Activated CD8-positive, alpha-beta memory T cell treated with anti-CD3 and anti-CD28 coated beads, Interleukin-2, amount 10 ng/mL, durations not matched to agents 7 days and 5 days (primary cell): Measurements from ENCODE around the gene FBXL17. TPM values are rescaled to one million over a fixed set of nuclear protein-coding genes. Genes with fewer than 3 reads are reported as not detected.

Source experiments
- ATAC-seq: fragments of 150-1000 bp; cut with Tn5 transposase; one replicate; pipeline ENCODE4 v1.10.0; 2021; ENCODE audit warnings: moderate library complexity
- CTCF ChIA-PET: fragments of 350-600 bp; sonication (Branson Sonifier 250); formaldehyde crosslinking; loops from one replicate; lab custom pipeline; 2021; ENCODE audit warnings: antibody characterized with exemption; lab: Charles Lee
- DNase-seq: peaks from one replicate; pipeline ENCODE4 v3.0.0-alpha.2; 2020
- H3K27ac Mint-ChIP-seq: one replicate; pipeline ENCODE4 v1.8.0; 2021; ENCODE audit warnings: mild to moderate bottlenecking, mixed read lengths
- H3K27me3 Mint-ChIP-seq: one replicate; pipeline ENCODE4 v1.8.0; 2021; ENCODE audit warnings: mixed read lengths
- H3K36me3 Mint-ChIP-seq: one replicate; pipeline ENCODE4 v1.8.0; 2021; ENCODE audit warnings: mild to moderate bottlenecking, mixed read lengths
- H3K4me1 Mint-ChIP-seq: one replicate; pipeline ENCODE4 v1.8.0; 2021; ENCODE audit warnings: mixed read lengths
- H3K4me3 Mint-ChIP-seq: one replicate; pipeline ENCODE4 v1.8.0; 2021; ENCODE audit warnings: mild to moderate bottlenecking, moderate library complexity, mixed read lengths
- H3K9me3 Mint-ChIP-seq: one replicate; pipeline ENCODE4 v1.8.0; 2022; ENCODE audit warnings: low read depth, mixed read lengths
- total RNA-seq, 2 experiments: library from RNA; stranded (reverse); gene quantifications; one replicate each; pipeline ENCODE4 v1.2.3, GENCODE V29; 2021

Gene FBXL17
- total RNA-seq, 2 experiments from 2014 or later, result 6.6 to 10.9 TPM

DNA sequence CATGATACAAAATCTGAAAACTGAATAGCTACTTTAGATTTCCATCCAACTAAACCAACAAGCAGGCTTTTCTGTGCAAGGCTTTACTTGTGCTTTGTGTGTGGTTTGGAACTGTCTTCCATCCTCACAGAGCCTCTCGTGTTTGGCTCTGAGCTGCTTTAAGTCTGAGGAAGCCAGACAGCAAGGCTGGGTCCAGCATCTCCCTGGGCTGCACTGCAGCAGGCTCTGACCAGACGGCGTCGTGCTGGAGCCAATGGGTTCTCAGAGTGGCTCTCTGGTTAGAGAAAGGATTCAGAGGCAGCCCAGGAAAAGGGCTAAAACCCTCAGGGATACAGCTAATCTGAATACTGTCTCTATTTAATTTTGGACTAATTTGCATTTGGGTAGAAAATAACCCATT lies 503.2 kb downstream of the FBXL17 start:
- ATAC-seq (no peak), DNase-seq (no peak)
- Mint-ChIP-seq H3K4me3 (no peak overlapping the region), H3K27ac (no peak overlapping the region), H3K9me3 (no peaks in the 10 kb centered on the region), H3K27me3 (no peaks in the 10 kb centered on the region), H3K36me3 (no peaks in the 10 kb centered on the region), H3K4me1 (no peaks in the 10 kb centered on the region)
- CTCF ChIA-PET, result no interaction called here

- H3K27me3 Mint-ChIP-seq, result no peaks in the 10 kb centered on the region
- no peak overlapping the region for H3K4me3 Mint-ChIP-seq
- H3K27ac Mint-ChIP-seq, result no peak overlapping the region
- no peaks in the 10 kb centered on the region for H3K9me3 Mint-ChIP-seq
- DNase-seq (no peak), ATAC-seq (no peak)
- CTCF ChIA-PET, result no interaction called here
- no peaks in the 10 kb centered on the region for H3K36me3 Mint-ChIP-seq
- H3K4me1 Mint-ChIP-seq, result no peaks in the 10 kb centered on the region
These were observed 505.0 kb downstream of the FBXL17 start for GRCh38 chr5:107876906-107877305.

DNA sequence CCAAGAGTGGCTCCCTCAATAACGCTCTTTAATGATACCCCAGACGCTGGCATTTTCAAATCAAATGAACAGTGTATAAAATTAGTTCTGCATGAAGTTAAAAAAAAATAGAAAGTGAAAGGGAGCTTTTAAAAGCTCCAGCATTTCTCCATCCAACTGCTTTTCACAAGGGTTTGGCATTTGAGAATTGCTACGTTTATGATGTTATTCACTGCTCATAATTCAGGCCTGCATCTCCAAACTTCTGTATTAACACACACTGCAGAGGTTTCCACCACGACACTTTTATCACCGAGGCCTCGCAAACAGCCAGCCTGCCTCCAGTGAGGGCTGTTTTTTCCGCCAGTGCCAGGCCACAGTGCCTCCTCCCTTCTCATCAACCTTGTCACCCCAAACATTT lies 505.6 kb downstream of the FBXL17 start:
- Mint-ChIP-seq H3K4me1 (no peaks in the 10 kb centered on the region), H3K36me3 (no peaks in the 10 kb centered on the region), H3K9me3 (no peaks in the 10 kb centered on the region), H3K4me3 (no peak overlapping the region), H3K27ac (no peak overlapping the region), H3K27me3 (no peaks in the 10 kb centered on the region)
- ATAC-seq (no peak), DNase-seq (no peak)
- CTCF ChIA-PET, result no interaction called here

GRCh38 chr5:107875833-107876232 lies 506.1 kb downstream of the FBXL17 start:
- H3K27ac Mint-ChIP-seq, result no peak overlapping the region
- H3K27me3 Mint-ChIP-seq, result no peaks in the 10 kb centered on the region
- no peaks in the 10 kb centered on the region for H3K4me1 Mint-ChIP-seq
- no peaks in the 10 kb centered on the region for H3K36me3 Mint-ChIP-seq
- no peak for ATAC-seq
- no peaks in the 10 kb centered on the region for H3K9me3 Mint-ChIP-seq
- no peak overlapping the region for H3K4me3 Mint-ChIP-seq
- CTCF ChIA-PET, result no interaction called here
- DNase-seq, result no peak

- no peak overlapping the region for H3K27ac Mint-ChIP-seq
- DNase-seq (no peak), ATAC-seq (no peak)
- no peaks in the 10 kb centered on the region for H3K36me3 Mint-ChIP-seq
- no peak overlapping the region for H3K4me3 Mint-ChIP-seq
- CTCF ChIA-PET, result no interaction called here
- H3K4me1 Mint-ChIP-seq, result no peaks in the 10 kb centered on the region
- H3K9me3 Mint-ChIP-seq, result no peaks in the 10 kb centered on the region
- no peaks in the 10 kb centered on the region for H3K27me3 Mint-ChIP-seq
These were observed 507.1 kb downstream of the FBXL17 start for GRCh38 chr5:107874795-107875194.

GRCh38 chr5:107873877-107874276 lies 508.0 kb downstream of the FBXL17 start:
- no peaks in the 10 kb centered on the region for H3K4me1 Mint-ChIP-seq
- H3K27ac Mint-ChIP-seq, result no peak overlapping the region
- H3K36me3 Mint-ChIP-seq, result no peaks in the 10 kb centered on the region
- H3K27me3 Mint-ChIP-seq, result no peaks in the 10 kb centered on the region
- H3K9me3 Mint-ChIP-seq, result no peaks in the 10 kb centered on the region
- no peak overlapping the region for H3K4me3 Mint-ChIP-seq
- no peak for ATAC-seq
- DNase-seq, result no peak
- CTCF ChIA-PET, result no interaction called here

GRCh38 chr5:107871023-107871422 lies 510.9 kb downstream of the FBXL17 start:
- CTCF ChIA-PET, result no interaction called here
- no peaks in the 10 kb centered on the region for H3K9me3 Mint-ChIP-seq
- no peak for ATAC-seq

GRCh38 chr5:107869438-107870115 lies 512.3 kb downstream of the FBXL17 start:
- no peaks in the 10 kb centered on the region for H3K27me3 Mint-ChIP-seq

More at GRCh38 chr5:107871023-107871422, 510.9 kb downstream of the FBXL17 start:
- no peaks in the 10 kb centered on the region for H3K4me1 Mint-ChIP-seq
- no peaks in the 10 kb centered on the region for H3K36me3 Mint-ChIP-seq
- DNase-seq, result no peak
- no peak overlapping the region for H3K27ac Mint-ChIP-seq
- no peaks in the 10 kb centered on the region for H3K27me3 Mint-ChIP-seq
- H3K4me3 Mint-ChIP-seq, result no peak overlapping the region

GRCh38 chr5:107868650-107869409 lies 513.1 kb downstream of the FBXL17 start:
- Mint-ChIP-seq H3K36me3 (no peaks in the 10 kb centered on the region), H3K27me3 (no peaks in the 10 kb centered on the region), H3K4me3 (no peak overlapping the region), H3K27ac (no peak overlapping the region), H3K4me1 (no peaks in the 10 kb centered on the region), H3K9me3 (no peaks in the 10 kb centered on the region)
- CTCF ChIA-PET, result no interaction called here
- DNase-seq (no peak), ATAC-seq (no peak)

More at GRCh38 chr5:107869438-107870115, 512.3 kb downstream of the FBXL17 start:
- no peaks in the 10 kb centered on the region for H3K9me3 Mint-ChIP-seq
- CTCF ChIA-PET, result no interaction called here
- DNase-seq, result no peak
- no peaks in the 10 kb centered on the region for H3K36me3 Mint-ChIP-seq
- H3K4me1 Mint-ChIP-seq, result no peaks in the 10 kb centered on the region
- H3K4me3 Mint-ChIP-seq, result no peak overlapping the region
- no peak overlapping the region for H3K27ac Mint-ChIP-seq
- ATAC-seq, result no peak

DNA sequence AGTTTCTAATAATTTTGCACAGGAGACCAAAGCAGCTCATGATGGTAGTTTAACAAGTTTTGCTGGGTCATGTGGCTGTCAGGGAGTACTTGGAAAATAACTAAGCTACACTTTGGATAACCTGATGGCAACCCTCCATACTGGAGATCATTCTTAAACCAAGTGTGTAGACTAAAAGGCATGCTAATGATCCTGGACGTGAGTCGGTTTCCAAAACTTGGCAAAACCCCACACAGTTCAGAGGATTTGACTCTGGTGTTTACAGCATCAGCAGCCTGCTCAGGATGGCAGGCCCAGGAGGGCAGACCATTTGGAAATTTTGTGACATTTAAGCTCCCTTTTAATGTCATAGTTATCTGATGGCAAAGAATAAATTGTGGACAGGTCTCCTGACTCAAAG lies 514.6 kb downstream of the FBXL17 start:
- H3K27ac Mint-ChIP-seq, result no peak overlapping the region
- DNase-seq (no peak), ATAC-seq (no peak)
- no peak overlapping the region for H3K4me3 Mint-ChIP-seq
- CTCF ChIA-PET, result no interaction called here
- no peaks in the 10 kb centered on the region for H3K27me3 Mint-ChIP-seq
- no peaks in the 10 kb centered on the region for H3K4me1 Mint-ChIP-seq
- no peaks in the 10 kb centered on the region for H3K36me3 Mint-ChIP-seq
- no peaks in the 10 kb centered on the region for H3K9me3 Mint-ChIP-seq

DNA sequence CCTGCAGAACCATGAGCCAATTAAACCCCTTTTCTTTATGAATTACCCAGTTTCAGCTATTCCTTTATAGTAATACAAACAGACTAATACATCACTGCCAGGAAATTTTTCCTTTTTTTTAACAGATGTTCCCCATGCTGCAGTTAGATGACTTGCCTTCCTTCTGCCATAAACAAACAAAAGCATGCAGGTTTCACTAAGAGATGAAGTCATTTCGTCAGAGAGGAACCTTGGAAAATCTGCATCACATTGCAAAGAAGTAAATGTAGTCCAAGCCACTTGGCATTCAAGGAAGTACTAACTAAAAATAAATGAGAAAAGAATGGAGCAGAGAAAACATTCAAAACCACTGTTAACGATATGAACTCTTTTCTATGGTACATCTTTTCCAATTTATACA lies 517.1 kb downstream of the FBXL17 start:
- H3K27ac Mint-ChIP-seq, result no peak overlapping the region
- no peak for DNase-seq
- H3K4me1 Mint-ChIP-seq, result no peaks in the 10 kb centered on the region
- H3K9me3 Mint-ChIP-seq, result no peaks in the 10 kb centered on the region
- CTCF ChIA-PET, result no interaction called here
- no peaks in the 10 kb centered on the region for H3K27me3 Mint-ChIP-seq
- H3K4me3 Mint-ChIP-seq, result no peak overlapping the region
- no peaks in the 10 kb centered on the region for H3K36me3 Mint-ChIP-seq
- no peak for ATAC-seq

DNA sequence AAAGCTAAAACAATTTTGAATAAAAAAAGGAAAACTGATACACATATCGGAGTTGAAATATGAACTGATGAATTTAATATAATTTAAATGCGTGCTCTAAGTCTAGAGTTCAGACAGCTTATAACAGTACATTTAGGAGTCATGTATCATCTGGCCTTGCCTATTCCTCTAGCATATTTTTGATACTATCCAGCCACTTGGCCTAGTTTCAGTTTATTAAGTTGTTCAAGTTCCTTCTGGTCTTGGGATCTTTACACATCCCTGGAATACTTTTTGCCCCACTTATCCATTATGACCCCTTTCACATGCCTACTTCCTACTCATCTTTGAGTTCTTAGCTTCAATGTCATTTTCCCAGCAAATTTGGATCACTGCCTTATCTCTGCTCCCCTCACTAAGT lies 518.8 kb downstream of the FBXL17 start:
- no peaks in the 10 kb centered on the region for H3K36me3 Mint-ChIP-seq
- DNase-seq (no peak), ATAC-seq (no peak)
- H3K9me3 Mint-ChIP-seq, result no peaks in the 10 kb centered on the region
- CTCF ChIA-PET, result no interaction called here
- H3K27me3 Mint-ChIP-seq, result no peaks in the 10 kb centered on the region
- no peaks in the 10 kb centered on the region for H3K4me1 Mint-ChIP-seq
- no peak overlapping the region for H3K27ac Mint-ChIP-seq
- H3K4me3 Mint-ChIP-seq, result no peak overlapping the region

- CTCF ChIA-PET, result no interaction called here
- H3K36me3 Mint-ChIP-seq, result no peaks in the 10 kb centered on the region
- H3K9me3 Mint-ChIP-seq, result no peaks in the 10 kb centered on the region
- no peaks in the 10 kb centered on the region for H3K4me1 Mint-ChIP-seq
- DNase-seq (no peak), ATAC-seq (no peak)
- H3K27me3 Mint-ChIP-seq, result no peaks in the 10 kb centered on the region
- H3K4me3 Mint-ChIP-seq, result no peak overlapping the region
- H3K27ac Mint-ChIP-seq, result no peak overlapping the region
These were observed 520.3 kb downstream of the FBXL17 start for GRCh38 chr5:107861565-107861964.

DNA sequence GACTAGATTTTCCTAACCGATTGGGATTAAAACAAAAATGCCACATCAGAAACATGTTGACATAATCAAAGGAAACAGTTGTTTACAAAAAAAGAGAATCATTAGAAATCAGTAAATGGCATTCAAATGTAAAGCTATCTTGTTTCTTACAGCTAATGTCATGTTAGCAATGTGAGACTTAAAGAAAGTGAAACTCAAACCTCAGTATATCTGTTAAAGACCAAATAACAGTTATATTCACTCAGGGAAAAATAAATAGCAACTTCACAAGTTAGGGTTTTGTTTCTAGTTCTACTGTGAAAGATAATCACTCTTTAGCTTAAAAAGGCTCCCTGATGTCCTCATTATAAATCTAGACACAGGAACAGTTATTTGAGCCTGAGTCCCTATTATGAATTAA lies 521.9 kb downstream of the FBXL17 start:
- CTCF ChIA-PET, result interaction anchor here (1.2 kb wide), 1 partner anchor 10 kb away, joined by 3 read pairs; no protein-coding TSS in a partner anchor
- no peaks in the 10 kb centered on the region for H3K36me3 Mint-ChIP-seq
- no peaks in the 10 kb centered on the region for H3K4me1 Mint-ChIP-seq
- no peak overlapping the region for H3K27ac Mint-ChIP-seq
- DNase-seq (no peak), ATAC-seq (no peak)
- H3K27me3 Mint-ChIP-seq, result no peaks in the 10 kb centered on the region
- no peaks in the 10 kb centered on the region for H3K9me3 Mint-ChIP-seq
- H3K4me3 Mint-ChIP-seq, result no peak overlapping the region
